HG03469 (cell line): Measurements from ENCODE around the gene OTUD7B.
"Not testable (repeated sequence)": the region's sequence is repeated elsewhere in the genome, so short reads cannot be mapped to it uniquely, and the experiment has no call there.

Experiments used
- ATAC-seq: cut with Tn5 transposase; IDR thresholded peaks from one replicate; pipeline ENCODE4 v1.9.1; 2021; ENCODE audit warnings: mild to moderate bottlenecking, moderate library complexity, moderate number of reproducible peaks; ENCODE audit not compliant: unreplicated experiment

Gene OTUD7B

GRCh38 chr1:149962039-149962647, 48.4 kb downstream of the OTUD7B start:
- no peak for ATAC-seq

- ATAC-seq, result not testable (repeated sequence)
Measured at GRCh38 chr1:149957548-149957947, 53.0 kb downstream of the OTUD7B start.

GRCh38 chr1:149949911-149950310, 60.6 kb downstream of the OTUD7B start:
- ATAC-seq, result no peak

- ATAC-seq, result no peak
Measured at GRCh38 chr1:149945206-149945605, 65.3 kb downstream of the OTUD7B start.

GRCh38 chr1:149942885-149943284, 67.6 kb downstream of the OTUD7B start:
- ATAC-seq, result no peak

- no peak for ATAC-seq
Measured at GRCh38 chr1:149942207-149942606, 68.3 kb downstream of the OTUD7B start.

- ATAC-seq, result no peak
Measured at GRCh38 chr1:149940427-149940826, 70.1 kb downstream of the OTUD7B start.

- not testable (repeated sequence) for ATAC-seq
Measured at GRCh38 chr1:149938668-149939003, 71.9 kb downstream of the OTUD7B start.

- no peak for ATAC-seq
Measured at GRCh38 chr1:149937759-149938158, 72.8 kb downstream of the OTUD7B start.

- no peak for ATAC-seq
Measured at GRCh38 chr1:149936992-149937705, 73.4 kb downstream of the OTUD7B start.

GRCh38 chr1:149936170-149936991, 74.1 kb downstream of the OTUD7B start, which contains the start of gene MTMR11:
MTMR11 (minus strand) TSS chr1:149936879; CDS start chr1:149936647, 232 bp downstream.
- ATAC-seq, result no peak

GRCh38 chr1:149934356-149934755, 76.2 kb downstream of the OTUD7B start:
- no peak for ATAC-seq

GRCh38 chr1:149933208-149933607, 77.3 kb downstream of the OTUD7B start:
- no peak for ATAC-seq

GRCh38 chr1:149932474-149932873, 78.1 kb downstream of the OTUD7B start:
- ATAC-seq, result no peak

- ATAC-seq, result no peak
Measured at GRCh38 chr1:149931212-149931790, 79.2 kb downstream of the OTUD7B start.

GRCh38 chr1:149929856-149930255, 80.7 kb downstream of the OTUD7B start:
- ATAC-seq, result no peak

GRCh38 chr1:149928401-149928724, 82.2 kb downstream of the OTUD7B start:
- no peak for ATAC-seq

GRCh38 chr1:149927563-149928400, 82.7 kb downstream of the OTUD7B start, which contains the start of gene SF3B4:
SF3B4 (minus strand) TSS chr1:149927803; CDS start chr1:149927759, 44 bp downstream.
- peak; percentile 77 for ATAC-seq

GRCh38 chr1:149927056-149927562, 83.4 kb downstream of the OTUD7B start:
- no peak for ATAC-seq

GRCh38 chr1:149926296-149926695, 84.2 kb downstream of the OTUD7B start:
- no peak for ATAC-seq
